Spinal cord (tissue), 10 donors: ENCODE measurements around the gene SLC27A2. TPM values are rescaled to one million over a fixed set of nuclear protein-coding genes. Genes with fewer than 3 reads are reported as not detected.
"Not testable (repeated sequence)": the region's sequence is repeated elsewhere in the genome, so short reads cannot be mapped to it uniquely, and the experiment has no call there.

Experiments
- DNase-seq, 6 donors: peaks; one replicate each; pipeline versions ENCODE4 v3.0.0 to v3.0.0-alpha.2; 2013 to 2015; ENCODE audit warnings: low spot score in 6 of 6, low read depth in 4 of 6
- H3K27ac ChIP-seq: one replicate; pipeline ENCODE4 v1.5.1; 2013; ENCODE audit warnings: low read depth, low read length, control low read depth
- H3K27me3 ChIP-seq: one replicate; pipeline ENCODE4 v1.6.1; 2013; ENCODE audit warnings: low read length; ENCODE audit not compliant: control insufficient read depth, insufficient read depth
- H3K36me3 ChIP-seq: one replicate; pipeline ENCODE4 v1.6.1; 2013; ENCODE audit warnings: low read length; ENCODE audit not compliant: control insufficient read depth, insufficient read depth
- H3K4me1 ChIP-seq: one replicate; pipeline ENCODE4 v1.6.1; 2013; ENCODE audit warnings: low read length; ENCODE audit not compliant: control insufficient read depth, insufficient read depth
- H3K4me3 ChIP-seq: one replicate; pipeline ENCODE4 v1.5.1; 2013; ENCODE audit warnings: low read depth, low read length, control low read depth
- H3K9me3 ChIP-seq: one replicate; pipeline ENCODE4 v1.6.1; 2013; ENCODE audit warnings: low read length; ENCODE audit not compliant: control insufficient read depth, insufficient read depth
- WGBS: methylation state at CpG from one replicate; pipeline ENCODE4 v1.1.5; 2013; ENCODE audit warnings: missing lambda C conversion rate; ENCODE audit not compliant: insufficient coverage; 5-methylcytosine and 5-hydroxymethylcytosine counted together
- polyA plus RNA-seq, 2 donors: library from polyadenylated mRNA; unstranded; fragments of 120-200 nt; gene quantifications; one replicate each; pipeline ENCODE4 v1.2.1, GENCODE V29; 2013; ENCODE audit not compliant: insufficient read length in 2 of 2
- total RNA-seq, 2 donors: library from RNA; depleted of rRNA in 1 of 2; stranded (reverse); fragments of 120-200 nt in 1 of 2; fragments of >200 nt in 1 of 2; gene quantifications; one replicate each; pipeline versions ENCODE4 v1.2.3 to v1.2.4, GENCODE V29; 2013 to 2014
- donor health status: healthy.

The SLC27A2 gene
- total and polyA plus RNA-seq, 4 donors, result 2.7 to 3.8 (median 3.2) TPM

DNA sequence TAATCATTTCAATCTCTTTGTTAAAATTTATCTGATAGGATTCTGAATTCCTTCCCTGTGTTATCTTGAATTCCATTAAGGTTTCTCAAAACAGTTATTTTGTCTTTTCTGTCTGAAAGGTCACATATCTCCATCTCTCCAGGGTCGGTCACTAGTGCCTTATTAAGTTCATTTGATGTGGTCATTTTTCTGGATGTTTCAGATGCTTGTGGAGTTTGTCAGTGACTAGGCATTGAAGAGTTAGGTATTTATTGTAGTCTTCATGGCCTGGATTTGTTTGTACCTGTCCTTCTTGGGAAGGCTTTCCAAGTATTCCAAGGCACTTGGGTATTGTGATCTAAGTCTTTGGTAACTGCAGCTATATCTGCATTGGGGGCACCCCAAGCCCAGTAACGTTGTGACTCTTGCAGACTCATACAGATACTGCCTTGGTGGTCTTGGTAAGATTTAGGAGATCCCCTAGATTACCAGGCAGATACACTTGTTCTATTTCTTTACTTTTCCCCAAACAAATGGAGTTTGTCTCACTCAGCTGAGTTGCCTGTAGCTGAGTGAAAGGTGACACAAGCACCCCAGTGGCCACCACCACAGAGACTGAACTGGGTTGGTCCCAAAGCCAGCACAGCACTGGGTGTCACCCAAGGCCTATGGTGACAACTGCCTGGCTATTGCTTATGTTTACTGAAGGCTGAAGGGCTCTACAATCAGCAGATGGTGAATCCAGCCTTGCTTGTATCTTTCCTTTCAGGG is 18.9 kb upstream of the SLC27A2 start:
- no peaks in the 10 kb centered on the region for H3K27me3 ChIP-seq
- WGBS, result 60% methylated on average over 1 of the region's 2 CpGs
- H3K9me3 ChIP-seq, result no peaks in the 10 kb centered on the region
- H3K4me1 ChIP-seq, result no peaks in the 10 kb centered on the region
- H3K4me3 ChIP-seq, result no peak overlapping the region
- H3K27ac ChIP-seq, result no peak overlapping the region
- no peaks in the 10 kb centered on the region for H3K36me3 ChIP-seq
- DNase-seq, result no peak

DNA sequence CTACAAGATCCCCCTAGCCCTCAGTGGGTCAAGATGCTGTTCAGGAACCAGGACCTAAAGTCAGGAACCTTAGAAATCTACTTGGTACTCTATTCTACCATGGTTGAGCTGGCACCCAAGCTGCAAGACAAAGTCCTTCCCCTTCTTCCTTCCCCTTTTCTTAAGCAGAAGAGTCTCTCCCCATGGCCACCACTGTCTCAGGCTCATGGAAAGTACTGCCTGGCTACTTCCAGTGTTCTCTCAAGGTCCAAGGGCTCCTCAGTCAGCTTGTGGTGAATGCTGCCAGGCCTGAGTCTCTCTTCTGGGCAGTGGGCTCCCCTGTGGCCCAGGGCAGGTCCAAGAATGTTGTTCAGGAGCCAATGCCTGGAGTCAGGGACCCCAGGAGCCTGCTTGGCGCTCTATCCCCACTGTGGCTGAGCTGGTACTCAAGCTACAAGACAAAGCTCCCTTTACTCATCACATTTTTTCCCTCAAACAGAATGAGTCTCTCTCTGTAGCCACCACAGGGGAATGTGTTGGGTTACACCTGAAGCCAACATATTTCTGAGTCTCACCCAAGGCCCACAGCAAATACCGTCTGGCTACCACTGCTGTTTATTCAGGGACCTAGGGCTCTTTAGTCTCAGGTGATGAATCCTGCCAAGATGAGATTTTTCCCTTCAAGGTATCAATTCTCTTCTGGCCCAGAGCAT is 18.1 kb upstream of the SLC27A2 start:
- WGBS, result 45% methylated on average over 2 of the region's 2 CpGs
- no peaks in the 10 kb centered on the region for H3K36me3 ChIP-seq
- H3K4me1 ChIP-seq, result no peaks in the 10 kb centered on the region
- H3K9me3 ChIP-seq, result no peaks in the 10 kb centered on the region
- H3K4me3 ChIP-seq, result no peak overlapping the region
- no peaks in the 10 kb centered on the region for H3K27me3 ChIP-seq
- DNase-seq, result no peak
- H3K27ac ChIP-seq, result no peak overlapping the region

DNA sequence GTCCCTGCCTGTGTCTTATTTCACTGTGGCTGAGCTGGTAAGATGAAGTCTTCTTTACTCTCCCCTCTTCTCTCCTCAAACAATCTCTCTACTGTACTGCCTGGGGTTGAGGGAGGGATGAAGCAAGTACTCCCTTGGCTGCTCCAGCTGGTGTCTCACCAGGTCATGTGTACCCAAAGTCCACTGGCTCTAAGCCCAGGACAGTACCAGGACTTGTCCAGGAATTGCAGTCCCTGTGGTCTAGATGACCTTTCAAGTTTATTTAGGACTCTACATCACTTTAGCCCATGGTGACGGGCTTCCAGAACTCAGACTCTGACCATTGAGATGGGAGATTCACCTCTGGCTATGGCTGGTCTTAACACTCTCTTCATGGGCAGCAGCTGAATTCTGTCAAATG is 17.5 kb upstream of the SLC27A2 start:
- H3K27ac ChIP-seq, result no peak overlapping the region
- no peaks in the 10 kb centered on the region for H3K36me3 ChIP-seq
- DNase-seq, result no peak
- H3K27me3 ChIP-seq, result no peaks in the 10 kb centered on the region
- H3K4me3 ChIP-seq, result no peak overlapping the region
- WGBS, result 100% methylated on average over 1 of the region's 1 CpG
- H3K4me1 ChIP-seq, result no peaks in the 10 kb centered on the region
- H3K9me3 ChIP-seq, result no peaks in the 10 kb centered on the region

DNA sequence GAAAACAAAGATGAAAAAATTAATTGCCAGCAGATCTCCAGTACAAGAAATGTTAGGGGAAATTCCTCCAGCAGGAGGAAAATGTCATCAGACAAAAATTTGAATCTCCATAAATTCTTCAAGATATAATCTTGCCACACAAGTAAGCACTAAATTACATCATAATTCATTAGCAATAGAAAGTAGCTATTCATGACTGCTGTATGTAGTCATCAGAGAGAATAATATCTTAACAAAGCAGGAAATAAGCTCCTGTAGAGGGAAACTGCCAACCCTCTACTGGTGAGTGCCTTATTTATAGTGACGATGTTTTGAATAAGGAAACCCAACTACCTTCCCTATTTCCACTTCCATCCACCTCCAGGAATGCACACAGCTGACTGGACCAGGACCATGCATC is 15.8 kb upstream of the SLC27A2 start:
- H3K4me1 ChIP-seq, result no peaks in the 10 kb centered on the region
- H3K27me3 ChIP-seq, result no peaks in the 10 kb centered on the region
- no peak overlapping the region for H3K27ac ChIP-seq
- WGBS, result no CpG with 5 or more reads among the region's 1 CpG
- no peak for DNase-seq
- H3K4me3 ChIP-seq, result no peak overlapping the region
- no peaks in the 10 kb centered on the region for H3K9me3 ChIP-seq
- no peaks in the 10 kb centered on the region for H3K36me3 ChIP-seq

GRCh38 chr15:50167110-50167509 is 14.9 kb upstream of the SLC27A2 start:
- no peaks in the 10 kb centered on the region for H3K27me3 ChIP-seq
- no peak overlapping the region for H3K4me3 ChIP-seq
- no peak overlapping the region for H3K27ac ChIP-seq
- H3K9me3 ChIP-seq, result no peaks in the 10 kb centered on the region
- no peaks in the 10 kb centered on the region for H3K4me1 ChIP-seq
- no peak for DNase-seq
- H3K36me3 ChIP-seq, result no peaks in the 10 kb centered on the region

DNA sequence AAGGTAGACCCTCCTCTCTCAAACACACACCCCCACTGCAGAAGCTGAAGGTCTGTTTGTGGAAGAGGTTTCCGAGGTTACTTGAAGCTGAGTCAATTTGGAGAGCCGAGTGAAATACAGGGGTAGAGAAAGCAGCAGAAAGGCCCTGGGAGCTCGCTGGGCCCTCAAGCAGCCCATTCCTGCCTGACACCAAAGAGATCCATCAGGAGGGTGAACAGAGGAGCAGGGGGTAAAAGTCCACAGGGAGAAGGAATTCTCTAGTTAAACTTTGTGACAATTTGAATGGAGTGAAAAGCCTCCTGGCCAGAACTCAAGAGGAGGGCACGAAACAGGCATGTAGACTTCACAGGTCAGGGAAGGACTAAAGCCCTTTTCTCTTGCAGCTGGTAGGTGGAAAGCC is 13.6 kb upstream of the SLC27A2 start:
- no peak for DNase-seq
- H3K9me3 ChIP-seq, result no peaks in the 10 kb centered on the region
- H3K36me3 ChIP-seq, result no peaks in the 10 kb centered on the region
- H3K27me3 ChIP-seq, result no peaks in the 10 kb centered on the region
- no peaks in the 10 kb centered on the region for H3K4me1 ChIP-seq
- no peak overlapping the region for H3K4me3 ChIP-seq
- H3K27ac ChIP-seq, result no peak overlapping the region
- WGBS, result 67% methylated on average over 4 of the region's 4 CpGs

DNA sequence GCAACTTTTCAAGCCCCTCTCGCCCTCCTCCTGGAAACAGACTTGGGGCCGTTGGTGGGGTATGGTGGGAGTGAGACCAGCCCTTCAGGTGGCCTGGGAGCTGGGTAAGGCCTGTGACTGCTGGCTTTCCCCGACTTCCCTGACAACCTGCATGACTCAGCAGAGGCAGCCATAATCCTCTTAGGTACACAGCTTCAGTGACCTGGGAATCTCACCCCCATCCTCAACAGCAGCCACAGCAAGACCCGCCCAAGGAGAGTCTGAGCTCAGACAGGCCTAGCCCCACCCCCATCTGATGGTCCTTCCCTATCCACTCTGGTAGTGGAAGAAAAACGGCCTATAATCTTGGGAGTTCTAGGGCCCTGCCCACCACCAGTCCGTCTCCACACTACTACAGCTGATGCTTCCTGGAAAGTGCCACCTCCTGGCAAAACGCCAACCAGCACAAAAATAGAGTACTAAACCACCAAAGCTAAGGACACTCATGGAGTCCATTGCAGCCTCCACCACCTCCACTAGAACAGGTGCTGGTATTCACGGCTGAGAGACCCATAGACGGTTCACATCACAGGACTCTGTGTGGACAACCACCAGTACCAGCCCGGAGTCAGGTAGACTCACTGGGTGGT is 13.1 kb upstream of the SLC27A2 start:
- H3K4me1 ChIP-seq, result no peaks in the 10 kb centered on the region
- no peak overlapping the region for H3K27ac ChIP-seq
- DNase-seq, result no peak
- H3K36me3 ChIP-seq, result no peaks in the 10 kb centered on the region
- no peak overlapping the region for H3K4me3 ChIP-seq
- H3K27me3 ChIP-seq, result no peaks in the 10 kb centered on the region
- H3K9me3 ChIP-seq, result no peaks in the 10 kb centered on the region
- WGBS, result 88% methylated on average over 6 of the region's 10 CpGs

- DNase-seq, H3K9me3 ChIP-seq, H3K27ac ChIP-seq, H3K4me1 ChIP-seq, H3K27me3 ChIP-seq, H3K36me3 ChIP-seq, H3K4me3 ChIP-seq: not testable (repeated sequence)
- WGBS, result 96% methylated on average over 24 of the region's 35 CpGs
Measured at GRCh38 chr15:50172360-50172895, 9.6 kb upstream of the SLC27A2 start.

DNA sequence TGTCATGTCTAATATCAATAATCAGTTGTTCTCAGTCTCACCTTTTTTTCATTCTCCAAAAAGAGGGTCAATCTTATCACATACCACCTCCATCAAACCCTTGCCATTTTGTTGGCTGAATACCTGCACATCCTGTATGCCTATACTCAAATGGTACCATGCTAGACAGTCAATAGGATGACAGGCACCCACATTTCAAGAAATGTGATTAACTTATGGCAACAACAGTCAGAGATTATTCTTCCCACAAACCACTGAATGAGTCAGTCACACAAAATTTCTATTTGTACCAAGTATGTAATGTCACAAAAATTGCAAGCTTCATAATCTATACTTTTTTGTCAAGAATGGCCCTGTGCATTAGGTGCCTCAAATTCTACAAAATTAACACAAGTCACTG is 5.1 kb upstream of the SLC27A2 start:
- peaks cover 11% of the 10 kb centered on the region for H3K27me3 ChIP-seq
- DNase-seq, result no peak
- no peak overlapping the region for H3K4me3 ChIP-seq
- H3K9me3 ChIP-seq, result no peaks in the 10 kb centered on the region
- H3K4me1 ChIP-seq, result peaks cover 3% of the 10 kb centered on the region
- no peak overlapping the region for H3K27ac ChIP-seq
- H3K36me3 ChIP-seq, result no peaks in the 10 kb centered on the region
